Left kidney (tissue), 2 donors: ENCODE data around the gene SLC10A7. TPM values are rescaled to one million over a fixed set of nuclear protein-coding genes. Genes with fewer than 3 reads are reported as not detected.

Experiments
- DNase-seq: peaks from one replicate; pipeline ENCODE4 v3.0.0-alpha.2; 2013
- polyA plus RNA-seq: library from polyadenylated mRNA; unstranded; fragments of 120-200 nt; gene quantifications from one replicate; pipeline ENCODE4 v1.2.1, GENCODE V29; 2013; ENCODE audit not compliant: insufficient read length

Gene SLC10A7
- polyA plus RNA-seq, 1 donor, result 15.6 TPM

DNA sequence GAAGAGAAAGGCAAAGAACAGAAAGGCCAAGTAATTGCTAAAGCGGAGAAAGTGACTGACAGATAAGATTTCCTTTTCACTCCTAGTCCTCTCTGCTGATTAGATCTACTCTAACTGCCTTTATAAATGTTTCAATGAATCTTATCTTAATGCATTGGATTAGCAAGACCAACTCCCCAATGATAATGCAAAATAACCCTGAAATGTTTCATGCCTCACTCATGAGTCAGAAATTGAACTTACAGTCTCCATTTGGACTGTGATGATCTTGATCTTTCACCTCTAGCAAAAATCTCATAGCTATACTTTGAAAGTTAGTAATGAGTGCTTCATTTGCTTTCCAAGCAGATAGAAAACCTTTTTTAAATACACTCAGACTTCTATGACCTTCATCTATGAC is 26.5 kb downstream of the SLC10A7 start:
- DNase-seq, result no peak

DNA sequence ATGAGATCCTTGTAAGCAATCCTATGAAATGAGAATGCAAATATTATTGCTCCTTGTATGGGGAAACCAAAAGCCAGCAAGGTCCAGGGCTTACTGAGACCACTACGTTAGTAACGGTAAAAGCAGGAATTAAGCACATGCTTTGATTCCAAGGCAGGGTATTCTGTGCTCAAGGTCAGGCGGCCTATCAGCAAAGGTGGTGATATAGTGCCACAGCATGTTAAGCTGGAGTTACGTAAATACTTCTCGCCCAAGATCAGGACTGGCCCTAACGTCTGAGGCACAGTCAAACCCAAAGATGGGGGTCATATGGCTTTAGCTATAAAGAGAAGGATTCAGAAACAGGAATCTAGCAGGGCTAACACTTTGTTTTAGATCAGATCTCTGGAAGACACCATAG is 27.6 kb downstream of the SLC10A7 start:
- no peak for DNase-seq

DNA sequence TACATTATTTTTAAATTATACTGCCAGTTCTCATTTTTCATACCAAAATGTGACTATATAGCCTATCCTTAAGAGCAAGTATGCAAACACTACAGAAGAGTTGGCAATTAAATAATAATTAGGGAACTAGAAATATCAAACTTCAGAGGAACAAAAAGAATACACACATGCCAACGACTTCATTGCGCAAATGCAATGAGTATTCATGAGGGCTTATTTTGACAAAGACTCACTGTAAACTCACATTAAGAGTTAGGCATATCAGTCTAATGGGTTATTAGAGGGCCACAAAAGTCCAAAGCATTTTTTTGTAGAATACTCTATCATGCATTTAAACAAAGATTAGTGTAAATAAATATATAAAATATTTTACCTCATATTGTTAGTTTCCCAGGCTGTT is 31.6 kb downstream of the SLC10A7 start:
- DNase-seq, result no peak

DNA sequence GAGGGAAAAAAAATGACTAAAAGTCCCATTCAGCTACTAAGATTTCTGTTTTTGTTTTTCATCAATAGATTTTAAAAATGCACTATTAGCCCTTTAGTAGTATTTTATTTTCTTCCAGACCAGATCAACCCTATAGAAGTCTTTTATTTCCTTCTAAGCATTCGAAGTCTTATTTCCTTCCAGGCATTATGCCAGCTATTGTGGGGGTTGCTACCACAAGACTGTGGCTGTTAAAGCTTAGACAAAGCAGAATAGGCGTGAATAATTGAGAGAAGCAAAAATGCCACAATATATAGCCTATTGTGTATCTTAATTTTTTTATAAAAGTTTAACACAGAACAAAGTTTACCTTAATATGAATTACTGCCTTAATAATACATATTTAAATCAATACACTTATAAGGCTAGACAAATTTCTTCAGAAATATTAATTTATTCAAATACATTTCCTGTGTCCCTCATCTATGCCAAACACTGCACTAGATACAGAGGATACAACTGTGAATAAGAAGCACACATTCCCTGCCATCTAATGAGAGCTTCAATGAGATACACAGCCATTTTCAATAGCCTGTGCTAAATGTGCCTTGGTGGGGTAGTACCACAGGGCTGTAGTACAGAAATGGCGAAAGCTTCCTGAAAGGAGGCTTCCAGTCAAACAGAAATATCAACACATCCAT is 33.1 kb downstream of the SLC10A7 start:
- DNase-seq, result peak; percentile 15

DNA sequence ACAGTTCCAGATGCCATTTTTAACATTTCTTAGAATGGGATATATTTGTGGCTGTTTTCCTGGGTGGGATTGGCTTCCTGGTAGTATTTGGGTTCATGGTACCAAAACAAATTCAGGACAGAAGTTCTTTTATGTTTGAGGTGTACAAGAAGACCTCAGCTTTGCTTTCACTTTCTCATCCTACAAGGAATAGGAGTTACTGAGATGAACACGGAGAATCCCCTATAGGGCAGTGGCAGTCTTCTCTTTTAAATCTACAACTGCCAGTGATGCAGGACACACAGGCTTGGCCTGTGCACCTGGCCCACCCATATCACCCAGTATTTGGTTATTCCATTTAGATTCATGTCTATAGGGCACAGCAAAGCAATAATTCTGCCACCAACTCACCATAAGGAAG is 35.2 kb downstream of the SLC10A7 start:
- no peak for DNase-seq

DNA sequence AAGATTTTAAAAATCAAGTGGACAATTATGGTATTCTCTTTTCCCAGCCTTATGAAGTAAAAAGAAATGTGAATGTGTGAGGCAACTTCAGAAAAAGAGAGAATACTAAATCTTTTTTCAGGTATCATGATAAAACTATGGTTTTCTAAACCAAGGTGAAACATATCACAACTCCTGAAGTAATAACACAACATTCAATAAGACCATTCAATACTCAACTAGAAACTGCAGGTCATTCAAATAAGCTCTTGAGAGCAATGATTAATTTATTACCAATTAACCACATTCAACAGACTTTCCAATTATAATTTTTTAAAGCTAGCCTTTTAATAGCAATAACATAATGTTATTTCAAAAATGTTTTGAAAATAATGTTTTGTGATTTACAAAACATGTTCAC is 35.8 kb downstream of the SLC10A7 start:
- DNase-seq, result no peak

DNA sequence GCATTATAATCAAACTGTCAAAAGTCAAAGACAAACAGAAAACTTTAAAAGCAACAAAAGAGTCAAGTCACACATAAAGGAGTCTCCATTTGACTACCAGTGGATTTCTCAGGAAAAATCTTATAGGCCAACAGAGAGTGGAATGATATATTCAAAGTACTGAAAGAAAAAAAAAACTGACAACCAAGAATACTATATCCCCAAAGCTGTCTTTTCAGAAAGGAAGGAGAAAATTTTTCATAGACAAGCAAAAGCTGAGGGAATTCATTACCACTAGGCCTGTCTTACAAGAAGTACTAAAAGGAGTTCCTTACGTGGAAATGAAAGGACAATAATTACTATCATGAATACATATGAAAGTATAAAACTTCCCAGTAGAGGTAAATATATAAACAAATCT is 39.0 kb downstream of the SLC10A7 start:
- DNase-seq, result no peak

DNA sequence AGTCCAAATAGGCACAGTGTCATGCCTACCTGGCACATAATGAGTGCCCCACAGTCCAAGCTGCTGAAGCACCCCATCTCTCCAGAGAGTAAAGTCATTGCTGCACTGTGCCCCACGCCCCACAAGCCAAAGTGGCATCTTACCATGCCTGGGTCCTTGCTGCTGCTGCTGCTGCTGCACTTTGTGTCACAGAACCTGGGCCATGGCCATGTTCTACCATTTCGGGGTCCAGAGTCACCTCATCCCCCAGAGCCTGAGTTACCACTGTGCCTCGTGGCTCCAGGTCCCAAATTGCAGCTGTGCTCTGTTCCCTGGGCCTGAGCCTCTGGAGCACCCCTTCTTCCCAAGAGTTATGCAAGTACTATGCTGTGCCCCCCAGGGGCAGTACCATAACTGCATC is 40.5 kb downstream of the SLC10A7 start:
- DNase-seq, result no peak

DNA sequence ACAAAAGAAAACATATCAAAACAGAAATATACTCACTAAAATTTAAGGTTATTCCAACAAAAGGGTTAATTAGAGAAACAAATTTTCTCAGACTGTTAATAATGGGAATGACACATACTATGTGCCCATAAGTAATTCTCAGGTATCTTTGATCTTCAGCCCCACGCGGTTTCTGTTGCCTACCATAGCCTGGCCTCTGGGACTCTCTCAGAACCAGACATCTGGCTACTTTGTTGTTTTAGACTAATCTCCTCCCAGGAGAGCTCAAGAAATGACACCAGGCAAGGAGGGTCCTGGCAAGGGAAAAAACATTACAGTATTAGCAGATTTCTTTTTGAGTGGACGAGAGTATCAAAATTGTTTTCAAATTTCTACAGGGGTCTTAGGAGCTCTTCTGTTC is 43.7 kb downstream of the SLC10A7 start:
- DNase-seq, result no peak

DNA sequence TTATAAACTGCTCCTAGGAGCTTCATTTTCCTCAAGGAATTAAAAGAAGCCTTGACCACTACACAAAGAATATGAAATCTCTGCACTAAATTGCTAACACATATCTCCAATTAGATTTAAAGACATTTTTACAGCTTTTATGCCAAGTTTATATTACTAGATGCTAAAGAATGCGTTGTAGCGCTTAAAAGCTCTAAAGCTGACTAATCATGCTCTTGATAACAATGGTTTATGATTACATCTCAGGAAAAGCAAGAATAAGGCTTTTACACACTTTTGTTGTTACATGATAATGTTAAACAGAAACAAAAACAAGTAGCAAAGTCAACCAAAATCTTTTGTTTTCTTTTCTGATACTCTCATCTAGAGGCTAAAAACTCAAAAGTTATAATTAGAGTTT is 44.7 kb downstream of the SLC10A7 start:
- no peak for DNase-seq

DNA sequence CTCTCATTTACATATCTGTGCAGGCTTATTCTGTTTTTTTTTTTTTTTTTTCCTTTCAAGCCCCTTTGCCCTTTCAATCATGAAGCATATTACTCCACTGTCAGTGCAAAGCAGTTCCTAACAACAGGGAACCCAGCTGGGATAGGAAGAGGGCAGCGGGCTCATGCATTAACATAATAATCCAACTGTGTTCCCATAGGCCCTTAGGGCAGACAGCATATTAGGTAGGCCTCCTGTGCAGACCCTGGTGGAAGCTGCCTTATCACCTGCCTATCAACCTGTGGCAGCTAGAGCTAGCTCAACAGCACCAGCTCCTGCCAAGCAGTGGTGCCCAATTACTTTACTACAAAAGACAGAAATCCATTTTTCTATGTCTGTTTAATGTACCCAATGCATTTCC is 49.3 kb downstream of the SLC10A7 start:
- no peak for DNase-seq

DNA sequence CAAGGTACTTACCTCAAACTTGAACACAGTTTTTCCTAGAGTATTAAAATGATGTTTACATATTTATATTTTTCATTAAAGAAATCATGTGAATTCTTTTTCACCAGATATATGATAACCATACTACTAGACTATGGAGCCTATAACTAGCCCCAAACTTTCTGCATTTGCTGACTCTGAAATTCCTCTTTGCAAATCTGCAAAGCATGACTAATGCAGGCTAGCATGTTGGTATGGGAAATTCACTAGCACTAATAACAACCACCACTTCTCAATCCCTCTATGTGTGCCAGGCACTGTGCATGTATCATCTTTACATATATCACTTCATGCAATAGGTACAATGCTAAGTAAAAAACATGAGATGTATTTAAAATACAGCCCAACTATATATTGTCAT is 51.1 kb downstream of the SLC10A7 start:
- DNase-seq, result no peak

DNA sequence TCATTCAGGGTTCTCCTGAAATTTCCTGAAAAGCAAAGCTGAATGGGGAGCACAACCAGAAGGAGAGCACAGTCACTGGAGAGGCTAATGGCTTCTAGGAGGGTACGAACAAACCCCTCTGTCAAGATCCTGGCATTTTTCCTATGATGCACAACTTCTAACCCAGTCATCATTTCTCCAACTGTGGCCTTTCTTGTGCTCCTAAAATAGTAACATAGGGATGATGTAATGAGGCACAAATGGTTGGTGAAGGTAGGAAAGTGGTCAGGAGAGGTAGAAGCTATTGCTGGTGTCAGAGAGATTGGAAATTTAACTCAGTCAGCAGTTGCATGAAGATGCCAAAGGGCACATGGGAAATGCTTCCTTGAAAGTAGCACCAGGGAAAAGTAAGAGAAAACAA is 52.7 kb downstream of the SLC10A7 start:
- no peak for DNase-seq

DNA sequence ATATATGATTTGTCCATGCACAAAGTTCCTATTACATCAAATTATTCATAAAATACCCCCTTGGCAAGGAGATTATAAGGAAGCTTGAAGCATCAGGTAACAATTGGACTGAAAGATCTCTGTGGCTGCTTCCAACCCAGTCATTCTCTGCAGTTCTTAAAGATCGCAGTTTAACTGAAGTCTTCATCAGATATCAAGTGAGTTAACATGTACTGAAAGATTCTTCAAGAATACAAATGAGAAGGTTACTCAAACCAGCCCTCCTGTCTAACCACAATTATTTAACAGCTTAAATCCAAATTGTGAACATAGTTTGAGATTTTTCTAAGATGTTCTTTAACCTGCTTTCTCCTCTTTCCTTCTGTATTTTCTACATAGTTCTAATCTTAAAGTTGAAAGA is 56.1 kb downstream of the SLC10A7 start:
- no peak for DNase-seq

DNA sequence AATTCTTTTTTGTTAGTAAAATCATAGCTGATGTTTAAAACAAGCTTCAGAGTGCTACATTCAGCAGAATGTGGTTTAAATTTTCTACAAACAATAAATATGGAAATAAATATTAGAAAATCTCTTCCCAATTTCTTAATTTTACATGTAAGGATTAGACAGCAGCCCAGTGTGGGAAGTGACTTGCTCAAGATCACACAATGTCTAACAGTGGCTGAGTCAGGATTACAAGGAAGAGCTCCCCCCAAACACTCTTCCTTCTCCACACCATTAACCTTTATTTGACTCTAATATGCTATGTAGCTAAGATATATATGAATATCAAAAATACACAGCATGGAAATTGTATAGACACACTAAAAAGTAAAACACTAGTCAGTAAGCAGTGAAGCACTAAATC is 59.5 kb downstream of the SLC10A7 start:
- DNase-seq, result no peak

DNA sequence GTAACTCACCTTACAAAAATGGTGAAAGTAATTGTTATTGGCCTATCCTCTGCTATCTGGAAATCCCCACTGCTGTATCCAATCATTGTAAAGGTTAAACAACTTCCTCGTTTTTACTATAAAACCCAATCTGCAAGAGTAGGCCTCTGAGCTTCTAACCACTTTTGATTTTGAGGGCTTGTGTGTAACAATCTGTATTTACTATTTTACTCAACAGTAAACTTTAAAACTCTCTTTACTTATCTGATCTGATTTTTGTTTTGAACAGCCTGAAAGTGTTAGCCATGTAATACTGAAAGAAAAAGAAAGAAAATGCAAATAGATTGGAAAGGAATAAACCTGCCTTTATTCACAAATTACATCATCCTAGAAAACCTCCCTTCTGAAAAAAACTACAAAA is 63.1 kb downstream of the SLC10A7 start:
- no peak for DNase-seq

DNA sequence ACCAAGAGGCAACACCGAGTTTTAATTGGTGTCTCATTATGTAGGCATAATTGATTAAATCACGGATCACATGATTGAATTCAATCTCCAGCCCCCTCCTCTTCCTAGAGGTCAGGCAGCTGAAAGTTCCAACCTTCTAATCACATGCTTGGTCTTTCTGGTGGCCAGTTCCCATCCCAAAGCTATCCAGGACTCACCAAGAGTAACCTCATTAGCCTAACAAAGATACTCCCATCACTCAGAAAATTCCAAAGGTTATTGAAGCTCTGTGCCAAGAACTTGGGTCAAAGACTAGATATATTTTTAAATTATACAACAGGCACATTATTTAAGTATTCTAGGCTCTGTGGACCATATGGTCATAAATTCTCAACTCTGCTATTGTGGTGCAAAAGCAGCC is 65.1 kb downstream of the SLC10A7 start:
- DNase-seq, result no peak

DNA sequence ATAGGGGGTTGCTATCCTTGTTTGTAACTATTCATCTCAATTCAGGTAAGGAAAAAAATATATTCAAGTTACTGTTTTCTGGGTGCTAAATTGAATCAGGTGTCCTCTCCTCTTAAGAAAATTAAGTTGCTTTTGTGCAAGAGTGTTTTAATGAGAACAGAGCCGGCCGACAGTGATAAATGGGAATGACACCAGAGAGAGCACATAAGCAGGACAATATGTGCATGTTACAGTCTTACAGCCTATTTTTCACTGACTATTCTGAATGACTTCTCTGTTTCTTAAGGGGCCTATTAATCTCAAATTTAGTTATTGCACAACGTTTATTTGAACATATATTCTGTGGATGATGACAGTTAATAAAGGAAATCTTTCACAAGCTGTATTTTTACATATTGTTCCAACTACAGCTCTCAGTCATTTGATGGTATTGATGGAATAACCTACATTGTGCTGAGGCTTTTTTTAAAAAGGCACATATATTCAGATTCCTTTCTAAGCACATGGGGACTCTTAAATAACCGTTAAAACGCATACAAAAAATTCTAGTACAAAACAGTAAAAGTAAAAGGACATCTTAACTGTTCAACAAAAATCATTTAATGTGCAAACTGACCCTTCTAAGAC is 68.4 kb downstream of the SLC10A7 start:
- no peak for DNase-seq

DNA sequence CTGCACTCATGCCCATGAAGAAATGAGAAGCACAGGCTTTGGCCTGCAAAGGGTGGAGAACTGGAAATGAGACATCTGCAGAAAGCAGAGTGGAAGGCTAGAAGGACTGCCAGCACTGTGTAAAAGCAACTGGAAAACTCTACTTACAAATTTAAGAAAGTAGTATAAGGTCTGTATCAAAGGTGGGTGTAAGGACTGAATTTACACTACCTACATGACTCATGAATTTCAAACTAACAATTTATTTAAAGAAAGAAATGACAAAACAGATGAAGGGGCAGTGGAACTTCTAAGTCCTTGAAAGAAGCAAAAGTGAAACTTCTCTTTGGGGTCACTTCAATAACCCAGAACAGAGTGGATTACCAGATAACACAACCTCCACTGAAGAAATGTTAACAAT is 71.2 kb downstream of the SLC10A7 start:
- no peak for DNase-seq

DNA sequence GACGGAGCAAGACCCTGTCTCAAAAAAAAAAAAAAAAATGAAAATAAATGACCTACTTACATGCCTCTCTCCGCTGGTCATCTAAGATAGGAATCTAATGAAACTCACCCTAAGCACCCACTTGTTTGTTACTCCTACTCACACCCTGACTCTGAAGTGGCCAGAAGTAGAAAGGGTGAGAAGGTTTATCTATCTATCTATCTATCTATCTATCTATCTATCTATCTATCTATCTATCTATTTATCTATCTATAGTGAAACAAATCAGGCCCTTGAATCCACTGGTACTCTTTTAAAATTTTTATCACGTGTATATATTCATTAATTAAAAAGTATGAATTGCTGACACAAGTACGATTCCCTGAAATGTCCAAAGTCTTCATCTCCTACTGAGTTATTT is 75.2 kb downstream of the SLC10A7 start:
- DNase-seq, result no peak

DNA sequence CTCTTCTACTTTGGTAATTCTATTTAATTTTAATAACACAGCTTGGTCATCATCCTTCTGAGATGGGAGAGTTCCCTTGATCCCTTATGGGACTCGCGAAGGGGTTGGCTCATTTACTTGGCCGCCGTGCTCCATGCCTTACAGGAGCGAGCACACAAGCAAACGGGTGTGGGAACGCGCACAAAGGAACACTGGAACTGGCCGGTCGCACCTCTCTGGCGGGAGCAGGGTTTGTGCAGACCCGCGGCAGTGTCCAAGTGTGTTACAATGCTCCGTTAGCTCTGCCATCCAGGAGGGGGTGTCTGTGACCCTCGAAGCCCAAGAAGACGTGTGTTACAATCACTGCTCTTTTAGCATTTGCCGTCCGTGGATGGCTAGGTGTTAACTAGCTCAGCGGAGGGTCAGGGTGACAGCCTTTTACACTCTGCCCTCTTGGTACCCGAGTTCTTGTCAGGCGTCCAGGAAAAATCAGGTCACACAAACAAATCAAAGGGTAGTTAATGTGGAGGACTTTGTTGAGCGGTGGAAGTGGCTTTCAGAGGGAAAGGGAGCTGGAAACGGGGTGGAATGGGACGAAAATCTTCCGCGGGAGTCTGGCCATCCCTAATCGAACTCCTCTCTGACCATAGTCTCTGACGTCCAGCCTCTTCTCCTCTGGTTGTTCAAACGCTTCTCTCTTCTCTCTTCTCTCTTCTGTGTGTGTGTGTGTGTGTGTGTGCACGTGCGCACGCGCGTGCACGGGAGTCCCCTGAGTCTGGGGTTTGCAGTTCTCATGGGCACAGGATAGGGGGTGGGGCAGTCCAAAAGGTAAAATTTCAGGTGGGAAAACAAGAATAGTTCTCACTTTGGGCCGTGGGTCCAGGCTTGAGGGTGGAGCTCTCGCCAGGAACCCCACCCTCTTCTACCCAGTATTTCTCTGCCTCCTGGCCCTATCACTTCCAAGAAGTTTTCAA is 76.3 kb downstream of the SLC10A7 start:
- no peak for DNase-seq

DNA sequence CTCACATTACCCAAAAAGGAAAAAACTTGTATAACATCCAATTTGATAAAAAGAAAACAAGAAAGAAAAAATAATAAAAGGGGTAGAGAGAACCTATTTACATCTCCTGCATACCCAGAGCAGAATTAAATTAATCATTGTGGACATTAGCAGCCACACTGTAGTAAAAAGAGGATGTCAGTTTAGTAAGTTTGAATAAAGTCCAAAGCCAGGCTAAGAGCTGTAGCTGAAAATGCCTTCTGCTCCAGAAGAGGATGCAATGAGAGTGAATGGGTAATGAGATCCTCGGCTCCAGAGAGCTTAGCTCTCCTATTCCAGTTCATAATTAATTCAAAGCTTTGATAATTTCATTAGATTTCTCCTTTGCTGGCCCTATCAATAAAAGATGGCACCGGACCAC is 78.2 kb downstream of the SLC10A7 start:
- DNase-seq, result no peak

DNA sequence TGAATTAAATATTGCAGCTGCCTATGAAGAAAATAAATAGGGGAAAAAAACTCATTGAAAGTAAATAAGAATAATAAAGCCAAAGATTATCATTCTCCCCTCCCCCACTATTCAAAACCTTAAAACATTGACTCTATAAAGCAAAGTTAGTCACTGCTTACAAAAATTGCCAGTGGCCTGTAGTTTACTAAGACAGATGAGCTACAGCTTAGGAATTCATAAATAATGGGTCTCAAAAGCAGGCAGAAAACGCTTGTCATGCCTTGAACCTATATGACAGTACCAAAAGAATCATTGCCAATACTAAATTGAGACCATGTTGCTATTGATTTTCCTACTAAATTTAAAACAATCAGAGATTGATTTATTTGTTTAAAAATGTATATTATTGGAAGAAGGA is 78.9 kb downstream of the SLC10A7 start:
- DNase-seq, result no peak
